Measurements from ENCODE around the gene TMBIM6.

DNA sequence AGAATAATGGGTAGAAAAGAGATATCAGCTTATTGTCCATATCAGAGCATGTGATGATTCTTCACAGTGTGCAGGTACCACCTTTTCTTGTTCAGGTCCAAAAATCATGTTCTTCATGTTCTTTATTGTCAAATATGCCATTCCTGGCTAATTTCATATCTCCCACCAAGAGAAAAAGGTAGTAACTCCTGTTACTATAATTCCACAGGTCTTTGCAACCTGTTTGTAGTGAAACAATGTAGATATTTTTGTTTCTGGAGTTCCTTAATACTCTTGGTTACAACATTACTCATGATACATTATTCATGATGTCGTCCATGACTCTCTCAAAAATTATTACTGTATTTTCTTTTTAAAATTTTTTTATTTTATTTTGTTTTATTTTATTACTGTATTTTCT lies 11.3 kb upstream of the TMBIM6 start:
- TF ChIP-seq, protein P1, sequence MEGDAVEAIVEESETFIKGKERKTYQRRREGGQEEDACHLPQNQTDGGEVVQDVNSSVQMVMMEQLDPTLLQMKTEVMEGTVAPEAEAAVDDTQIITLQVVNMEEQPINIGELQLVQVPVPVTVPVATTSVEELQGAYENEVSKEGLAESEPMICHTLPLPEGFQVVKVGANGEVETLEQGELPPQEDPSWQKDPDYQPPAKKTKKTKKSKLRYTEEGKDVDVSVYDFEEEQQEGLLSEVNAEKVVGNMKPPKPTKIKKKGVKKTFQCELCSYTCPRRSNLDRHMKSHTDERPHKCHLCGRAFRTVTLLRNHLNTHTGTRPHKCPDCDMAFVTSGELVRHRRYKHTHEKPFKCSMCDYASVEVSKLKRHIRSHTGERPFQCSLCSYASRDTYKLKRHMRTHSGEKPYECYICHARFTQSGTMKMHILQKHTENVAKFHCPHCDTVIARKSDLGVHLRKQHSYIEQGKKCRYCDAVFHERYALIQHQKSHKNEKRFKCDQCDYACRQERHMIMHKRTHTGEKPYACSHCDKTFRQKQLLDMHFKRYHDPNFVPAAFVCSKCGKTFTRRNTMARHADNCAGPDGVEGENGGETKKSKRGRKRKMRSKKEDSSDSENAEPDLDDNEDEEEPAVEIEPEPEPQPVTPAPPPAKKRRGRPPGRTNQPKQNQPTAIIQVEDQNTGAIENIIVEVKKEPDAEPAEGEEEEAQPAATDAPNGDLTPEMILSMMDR (IDR thresholded peaks at IDR 0.05; ENCODE audit: insufficient read depth, low read depth, low read length): no peak
- TF ChIP-seq EZH2 (IDR thresholded peaks at IDR 0.05; ENCODE audit: insufficient read depth, low read length): no peak
